IPS-15b (cell line): Measurements from ENCODE around the gene ABHD16A.
A peak's percentile ranks its signal among the peaks of the same experiment; 100 is the strongest.

Source experiments
- H3K27me3 ChIP-seq: one replicate; pipeline ENCODE4 v1.6.1; 2013; ENCODE audit warnings: low read length; ENCODE audit not compliant: control insufficient read depth, insufficient read depth
- H3K36me3 ChIP-seq: one replicate; pipeline ENCODE4 v1.6.1; 2013; ENCODE audit warnings: low read length; ENCODE audit not compliant: control insufficient read depth, insufficient read depth
- H3K4me1 ChIP-seq: one replicate; pipeline ENCODE4 v1.6.1; 2013; ENCODE audit warnings: mild to moderate bottlenecking, low read length; ENCODE audit not compliant: control insufficient read depth, insufficient read depth
- H3K4me3 ChIP-seq: one replicate; pipeline ENCODE4 v1.5.1; 2013; ENCODE audit warnings: low read depth, low read length
- H3K9ac ChIP-seq: one replicate; pipeline ENCODE4 v1.6.1; 2013; ENCODE audit warnings: low read depth, mild to moderate bottlenecking, low read length
- H3K9me3 ChIP-seq: one replicate; pipeline ENCODE4 v1.6.1; 2013; ENCODE audit warnings: mild to moderate bottlenecking, low read length; ENCODE audit not compliant: control insufficient read depth, insufficient read depth

ABHD16A gene

DNA sequence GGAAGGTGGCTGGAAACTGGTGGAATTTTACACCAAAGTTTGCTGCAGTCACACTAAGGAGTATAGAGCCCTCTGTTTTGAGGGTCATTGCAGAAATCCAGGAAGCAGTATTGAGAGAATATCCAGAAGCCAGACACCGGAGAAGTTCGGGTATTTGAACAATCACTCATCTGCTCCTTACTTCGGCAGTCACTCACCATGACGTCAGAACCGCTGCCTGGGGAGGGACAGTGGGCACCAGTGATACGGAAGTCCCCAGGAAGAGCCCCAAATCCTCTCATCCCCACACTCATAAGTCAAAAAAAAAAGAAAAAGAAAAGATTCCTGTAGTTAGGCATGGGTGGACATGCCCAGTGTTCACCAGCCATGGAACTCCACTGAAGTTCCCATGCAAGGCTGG is 26.2 kb downstream of the ABHD16A start:
- Histone ChIP-seq H3K36me3 (peaks cover 7% of the 10 kb centered on the region), H3K27me3 (peaks cover 6% of the 10 kb centered on the region), H3K9ac (no peak overlapping the region), H3K4me3 (no peak overlapping the region), H3K4me1 (peaks cover 2% of the 10 kb centered on the region), H3K9me3 (no peaks in the 10 kb centered on the region)

DNA sequence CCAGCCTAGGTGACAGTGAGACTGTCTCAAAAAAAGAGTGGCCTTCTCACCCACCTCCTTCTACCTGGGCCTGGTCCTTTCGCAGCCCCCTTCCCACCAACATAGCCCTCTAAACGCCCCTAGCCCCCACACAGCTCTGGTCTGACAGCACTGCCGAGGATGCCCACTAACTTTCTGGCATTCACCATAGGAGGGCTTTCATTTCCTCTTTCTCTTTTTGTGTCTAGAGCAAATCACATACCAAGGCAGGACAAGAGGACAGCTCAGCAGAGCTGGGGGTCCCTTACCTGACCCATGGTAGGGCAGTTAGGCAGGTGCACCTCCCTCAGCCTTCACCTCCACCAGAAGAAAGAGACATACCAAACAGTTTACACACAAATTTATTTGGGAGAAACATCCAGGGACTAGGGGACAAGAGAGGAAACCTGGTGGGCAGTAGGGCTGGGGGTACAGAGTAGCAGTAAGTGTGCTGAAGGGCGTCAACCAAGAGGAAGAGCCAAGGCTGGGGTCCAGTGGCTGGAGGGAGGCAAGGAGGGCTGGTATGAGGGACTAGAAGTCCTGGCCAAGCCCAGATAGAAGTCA is 26.7 kb downstream of the ABHD16A start:
- Histone ChIP-seq H3K27me3 (peaks cover 3% of the 10 kb centered on the region), H3K9ac (no peak overlapping the region), H3K9me3 (no peaks in the 10 kb centered on the region), H3K36me3 (peaks cover 12% of the 10 kb centered on the region), H3K4me3 (no peak overlapping the region), H3K4me1 (peaks cover 2% of the 10 kb centered on the region)

GRCh38 chr6:31669676-31670075 is 33.4 kb downstream of the ABHD16A start, which contains the start of gene LY6G5B:
LY6G5B (plus strand) TSS chr6:31669976; CDS start chr6:31670951, 975 bp downstream.
- no peak within 1 kb of the TSS for H3K4me3 ChIP-seq
- peaks cover 48% of the 10 kb centered on the region for H3K36me3 ChIP-seq
- H3K4me1 ChIP-seq = no peaks in the 10 kb centered on the region
- H3K9me3 ChIP-seq = no peaks in the 10 kb centered on the region
- no peaks in the 10 kb centered on the region for H3K27me3 ChIP-seq
- H3K9ac ChIP-seq = no peak within 1 kb of the TSS

DNA sequence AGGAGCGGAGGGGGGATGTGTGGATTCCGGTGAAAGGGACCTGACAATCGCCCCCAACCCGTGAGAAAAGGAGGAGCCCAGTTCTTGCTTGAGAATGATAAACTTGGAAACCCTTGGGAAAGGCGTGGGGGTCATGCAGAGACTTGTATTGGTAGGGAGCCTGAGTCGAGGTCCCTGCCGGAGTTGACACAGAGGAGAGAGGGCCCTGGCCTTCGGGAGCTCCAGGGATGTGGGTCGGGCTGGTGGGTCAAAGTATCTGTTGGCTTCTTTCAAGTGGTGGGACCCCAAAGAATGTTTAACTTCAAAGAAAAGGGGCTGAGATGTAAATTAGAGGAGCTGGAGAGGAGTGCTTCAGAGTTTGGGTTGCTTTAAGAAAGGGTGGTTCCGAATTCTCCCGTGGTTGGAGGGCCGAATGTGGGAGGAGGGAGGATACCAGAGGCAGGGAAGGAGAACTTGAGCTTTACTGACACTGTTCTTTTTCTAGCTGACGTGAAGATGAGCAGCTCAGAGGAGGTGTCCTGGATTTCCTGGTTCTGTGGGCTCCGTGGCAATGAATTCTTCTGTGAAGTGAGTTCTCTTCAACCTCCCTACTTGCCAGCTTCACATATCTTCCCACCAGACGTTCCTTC is 36.7 kb downstream of the ABHD16A start:
- no peaks in the 10 kb centered on the region for H3K9me3 ChIP-seq
- H3K27me3 ChIP-seq = no peaks in the 10 kb centered on the region
- H3K36me3 ChIP-seq = peaks cover 51% of the 10 kb centered on the region
- H3K9ac ChIP-seq = peak overlapping the region; percentile 70
- peak overlapping the region; percentile 97 for H3K4me3 ChIP-seq
- H3K4me1 ChIP-seq = peaks cover 3% of the 10 kb centered on the region

DNA sequence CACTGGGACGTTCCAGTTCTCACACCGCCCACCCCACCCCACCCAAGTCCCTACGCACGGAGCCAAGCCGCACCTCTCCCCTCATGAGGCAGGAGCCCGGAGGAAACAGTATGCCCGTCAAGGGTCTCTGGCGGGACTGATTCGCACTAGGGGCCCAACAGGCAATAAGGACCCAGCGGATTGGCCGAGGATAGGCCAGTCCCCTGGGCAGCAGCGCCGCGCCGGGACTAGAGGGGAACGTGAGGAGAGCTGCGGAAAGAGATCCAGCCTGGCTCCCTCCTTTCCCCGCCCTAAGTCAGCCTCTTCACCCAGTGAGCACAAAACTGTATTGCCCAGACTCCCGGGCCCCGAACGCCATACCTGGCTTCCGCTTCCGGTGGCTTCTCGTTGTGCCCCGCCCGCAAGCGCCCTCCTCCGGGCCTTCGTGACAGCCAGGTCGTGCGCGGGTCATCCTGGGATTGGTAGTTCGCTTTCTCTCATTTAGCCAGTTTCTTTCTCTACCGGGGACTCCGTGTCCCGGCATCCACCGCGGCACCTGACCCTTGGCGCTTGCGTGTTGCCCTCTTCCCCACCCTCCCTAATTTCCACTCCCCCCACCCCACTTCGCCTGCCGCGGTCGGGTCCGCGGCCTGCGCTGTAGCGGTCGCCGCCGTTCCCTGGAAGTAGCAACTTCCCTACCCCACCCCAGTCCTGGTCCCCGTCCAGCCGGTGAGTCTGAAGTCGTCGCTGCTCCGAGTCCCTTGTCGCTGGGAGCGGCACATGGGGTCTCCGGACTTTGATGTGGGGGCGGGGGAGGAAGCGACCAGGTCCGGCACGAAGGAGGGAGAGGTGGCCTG is 37.4 kb downstream of the ABHD16A start, which contains the start of gene CSNK2B:
CSNK2B (plus strand) TSS at position 580 of the 836 bp plus-strand sequence. CDS start 752 bp downstream, outside the sequence.
- no peaks in the 10 kb centered on the region for H3K9me3 ChIP-seq
- peaks cover 45% of the 10 kb centered on the region for H3K36me3 ChIP-seq
- H3K4me3 ChIP-seq = peak within 1 kb of the TSS; percentile 97
- H3K9ac ChIP-seq = peak within 1 kb of the TSS; percentile 97
- peaks cover 3% of the 10 kb centered on the region for H3K4me1 ChIP-seq
- H3K27me3 ChIP-seq = no peaks in the 10 kb centered on the region

DNA sequence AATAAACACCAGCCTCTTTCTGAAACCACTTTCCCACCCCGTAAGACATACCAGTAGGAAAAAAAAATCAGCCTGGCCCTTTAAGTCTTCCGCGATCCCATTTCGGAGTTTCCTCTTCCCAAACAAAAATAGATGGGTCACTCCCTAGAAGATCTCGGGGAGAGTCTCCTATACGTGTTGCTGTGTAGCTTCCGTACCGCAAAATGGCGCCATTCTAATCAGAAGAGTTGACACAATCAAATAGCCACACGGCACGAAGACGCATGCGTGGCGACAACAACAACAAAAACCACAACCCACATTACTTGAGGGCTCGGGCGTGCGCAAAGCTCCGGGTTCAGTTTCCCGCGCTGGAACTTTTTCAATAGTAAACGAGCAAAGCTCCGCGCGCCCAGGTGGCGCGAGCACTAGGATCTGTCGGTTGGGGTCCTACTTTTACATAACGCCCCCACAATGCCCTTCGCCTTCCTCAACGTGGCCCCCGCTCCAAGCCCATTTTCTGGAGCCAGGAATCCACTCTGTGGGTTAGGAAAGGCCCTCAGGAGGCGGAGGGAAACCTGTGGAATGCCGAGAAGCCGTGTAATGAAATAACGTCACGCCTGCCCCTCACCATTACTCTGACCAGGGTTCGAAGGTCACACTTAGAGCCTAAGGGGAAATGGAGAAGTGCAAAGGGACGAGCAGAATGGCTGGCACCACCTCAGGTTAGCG is 38.2 kb downstream of the ABHD16A start, which contains the start of gene GPANK1:
GPANK1 (minus strand) TSS at position 208 of the 711 bp plus-strand sequence. CDS start 519 bp downstream, outside the sequence.
- H3K9me3 ChIP-seq = no peaks in the 10 kb centered on the region
- peak within 1 kb of the TSS; percentile 97 for H3K4me3 ChIP-seq
- H3K9ac ChIP-seq = peak within 1 kb of the TSS; percentile 97
- H3K4me1 ChIP-seq = peaks cover 3% of the 10 kb centered on the region
- peaks cover 39% of the 10 kb centered on the region for H3K36me3 ChIP-seq
- H3K27me3 ChIP-seq = no peaks in the 10 kb centered on the region

GRCh38 chr6:31663961-31664789 is 38.9 kb downstream of the ABHD16A start:
- Histone ChIP-seq H3K9me3 (no peaks in the 10 kb centered on the region), H3K36me3 (peaks cover 32% of the 10 kb centered on the region), H3K27me3 (no peaks in the 10 kb centered on the region), H3K4me3 (peak overlapping the region; percentile 97), H3K4me1 (peaks cover 3% of the 10 kb centered on the region), H3K9ac (peak overlapping the region; percentile 97)

DNA sequence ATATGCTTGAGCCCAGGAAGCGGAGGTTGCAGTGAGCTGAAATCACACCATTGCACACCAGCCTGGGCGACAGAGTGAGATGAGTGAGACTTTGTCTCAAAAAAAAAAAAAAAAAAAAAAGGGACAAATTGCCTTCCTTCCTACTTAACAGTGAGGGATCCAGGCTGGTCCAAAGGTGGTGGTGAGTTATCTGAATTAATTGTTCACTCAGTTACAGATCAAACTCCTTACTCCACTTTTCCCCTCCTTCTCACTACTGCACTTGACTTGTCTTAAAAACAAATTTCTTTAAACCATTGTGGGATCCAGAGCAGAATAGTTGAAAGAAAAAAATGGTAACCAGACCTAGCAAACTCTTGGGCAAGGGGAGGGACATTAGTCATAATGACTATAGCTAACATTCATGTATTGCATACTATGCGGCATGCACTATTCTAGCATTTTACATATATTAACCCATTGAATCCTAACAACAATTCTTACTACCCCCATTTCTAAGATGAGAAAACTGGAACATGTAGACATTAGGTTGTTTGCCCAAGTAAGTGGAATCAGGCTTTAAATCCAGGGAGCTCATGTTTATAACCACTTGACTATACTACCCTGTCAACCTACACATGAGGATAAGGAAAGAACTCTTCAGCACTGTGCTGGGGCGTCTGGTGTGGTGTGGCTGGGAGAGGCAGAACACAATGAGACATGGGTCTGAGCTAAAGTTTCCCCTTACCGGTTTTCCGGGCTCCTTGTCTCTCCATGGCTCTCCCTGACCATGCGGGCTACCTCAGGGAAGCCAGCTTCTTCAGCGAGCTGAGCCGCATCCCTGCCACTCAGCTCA is 39.8 kb downstream of the ABHD16A start:
- H3K4me1 ChIP-seq = peaks cover 3% of the 10 kb centered on the region
- H3K27me3 ChIP-seq = no peaks in the 10 kb centered on the region
- H3K4me3 ChIP-seq = peak overlapping the region; percentile 97
- peaks cover 26% of the 10 kb centered on the region for H3K36me3 ChIP-seq
- H3K9ac ChIP-seq = no peak overlapping the region
- no peaks in the 10 kb centered on the region for H3K9me3 ChIP-seq

- H3K9me3 ChIP-seq = no peaks in the 10 kb centered on the region
- no peaks in the 10 kb centered on the region for H3K27me3 ChIP-seq
- H3K4me1 ChIP-seq = peaks cover 3% of the 10 kb centered on the region
- no peak overlapping the region for H3K9ac ChIP-seq
- H3K4me3 ChIP-seq = no peak overlapping the region
- peaks cover 18% of the 10 kb centered on the region for H3K36me3 ChIP-seq
Observed at GRCh38 chr6:31662124-31662723, 40.9 kb downstream of the ABHD16A start.
